ENCODE results near the gene AOX1. TPM values are rescaled to one million over a fixed set of nuclear protein-coding genes. Genes with fewer than 3 reads are reported as not detected.
"Not testable (repeated sequence)": the region's sequence is repeated elsewhere in the genome, so short reads cannot be mapped to it uniquely, and the experiment has no call there.

AOX1 gene
- total RNA-seq, 1 experiment from 2014 or later = 0.61 TPM

DNA sequence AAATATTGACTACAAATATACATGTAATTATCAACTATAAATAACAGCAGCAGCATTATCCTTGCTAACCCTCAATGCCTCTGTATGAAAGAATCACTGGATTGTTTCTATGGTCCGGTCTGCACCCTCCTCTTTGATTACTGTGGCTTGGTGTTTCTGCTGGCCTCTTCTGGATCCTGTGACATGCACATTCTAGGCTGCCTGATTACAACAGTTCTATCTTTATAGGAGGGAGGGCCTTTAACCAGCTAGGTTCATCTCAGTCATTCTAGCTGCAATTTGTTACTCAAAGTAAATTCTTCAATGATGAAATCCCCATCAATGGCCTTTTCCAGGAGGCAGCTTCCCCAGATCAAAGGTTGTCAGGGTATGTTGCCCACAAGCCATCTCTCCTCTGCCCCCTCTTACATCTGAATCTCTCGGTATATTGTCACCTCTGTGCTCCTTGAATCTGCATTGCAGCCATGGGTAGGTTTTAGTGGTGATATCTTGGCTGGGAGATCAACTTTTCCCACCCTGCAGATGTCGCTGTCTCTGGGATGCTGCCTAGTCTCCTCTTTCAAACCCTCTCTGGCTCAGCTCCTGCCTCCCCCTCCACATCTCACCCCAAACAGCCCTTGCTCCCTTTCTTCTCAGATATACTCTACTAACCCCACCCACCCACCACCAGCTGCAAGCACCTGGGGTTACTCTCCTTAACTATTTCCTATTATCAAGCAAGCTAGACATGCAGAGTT, 119.7 kb downstream of the AOX1 start:
- peak; percentile 61 for DNase-seq (ENCODE audit: low read depth, low spot score)
- in situ Hi-C loops (cut with HindIII; ENCODE audit: low pct_unique_long_range_greater_than_20kb, low sequenced_read_pairs) = no loop called here

DNA sequence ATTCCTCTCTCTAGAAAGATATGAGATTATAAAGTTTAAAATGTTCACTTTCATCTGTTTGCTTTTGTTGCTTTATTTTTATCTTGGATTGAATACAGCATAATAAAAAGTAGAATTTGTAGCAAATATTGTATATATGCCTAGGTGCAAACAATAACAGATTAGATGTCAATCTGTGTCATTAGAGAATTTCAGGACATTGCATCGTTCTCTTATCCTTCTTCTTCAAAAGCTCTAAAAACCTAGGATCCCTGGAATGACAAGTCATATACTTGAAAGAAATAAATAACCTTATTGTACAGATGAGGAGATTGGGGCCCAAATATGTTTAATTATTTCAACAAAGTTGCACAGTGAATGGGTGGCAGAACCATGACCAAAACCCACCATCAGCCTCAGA, 123.1 kb downstream of the AOX1 start:
- in situ Hi-C loops (cut with HindIII; ENCODE audit: low pct_unique_long_range_greater_than_20kb, low sequenced_read_pairs) = no loop called here

DNA sequence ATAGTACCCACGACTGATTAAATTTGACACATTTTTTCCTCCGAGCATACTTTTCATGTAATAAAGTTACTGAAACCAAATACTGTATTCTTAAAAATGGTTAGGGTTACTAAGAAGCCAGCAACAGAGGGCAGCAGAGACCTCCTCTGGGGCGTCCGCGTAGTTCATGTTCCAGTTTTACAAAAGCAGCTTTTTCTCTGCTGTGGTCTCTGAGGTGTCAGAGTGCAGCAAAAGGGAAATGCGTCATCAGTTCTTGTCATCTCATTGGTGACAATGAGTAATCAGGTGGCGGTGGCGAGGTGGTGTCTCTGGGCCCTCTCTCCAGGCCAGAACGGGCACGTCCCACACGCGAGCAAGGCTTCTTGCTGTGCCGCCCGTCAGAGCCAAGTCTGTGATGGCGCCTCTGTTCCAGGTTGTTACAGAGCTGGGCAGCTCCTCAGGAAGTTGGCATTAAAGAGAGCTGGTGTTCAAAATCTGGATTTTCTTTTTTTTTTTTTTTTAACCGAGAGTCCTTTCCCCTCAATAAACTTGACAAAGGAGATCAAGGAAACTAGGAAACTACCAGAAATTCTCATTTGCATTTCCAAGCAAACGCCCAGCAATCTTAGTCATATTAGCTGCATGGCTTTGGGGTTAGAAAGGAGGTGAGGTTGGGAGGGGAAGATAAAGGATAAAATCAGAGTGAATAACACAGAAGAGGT, 127.3 kb downstream of the AOX1 start:
- in situ Hi-C loops (cut with HindIII; ENCODE audit: low pct_unique_long_range_greater_than_20kb, low sequenced_read_pairs) = no loop called here
- DNase-seq (ENCODE audit: low read depth, low spot score) = peak; percentile 88

More for the DNA sequence above, 123.1 kb downstream of the AOX1 start:
- no peak for DNase-seq (ENCODE audit: low read depth, low spot score)

DNA sequence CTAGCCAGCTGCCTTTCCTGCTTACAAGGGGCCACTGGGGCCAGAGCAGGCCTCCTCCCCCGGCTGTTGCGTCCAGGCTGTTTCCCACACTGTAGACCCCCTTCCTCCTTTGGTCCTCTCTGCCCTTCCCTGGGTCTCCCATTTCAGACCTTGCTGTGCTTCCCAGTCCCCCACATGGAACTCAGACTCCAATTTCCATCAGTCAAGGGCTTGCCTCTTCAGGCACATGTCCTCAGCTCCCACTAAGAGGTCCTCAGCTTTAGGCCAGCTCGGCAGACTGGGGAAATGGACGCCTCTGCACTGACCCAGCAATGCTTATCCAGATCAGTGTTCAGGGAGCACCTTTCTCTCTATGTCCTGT, 127.9 kb downstream of the AOX1 start:
- in situ Hi-C loops (cut with HindIII; ENCODE audit: low pct_unique_long_range_greater_than_20kb, low sequenced_read_pairs) = no loop called here

DNA sequence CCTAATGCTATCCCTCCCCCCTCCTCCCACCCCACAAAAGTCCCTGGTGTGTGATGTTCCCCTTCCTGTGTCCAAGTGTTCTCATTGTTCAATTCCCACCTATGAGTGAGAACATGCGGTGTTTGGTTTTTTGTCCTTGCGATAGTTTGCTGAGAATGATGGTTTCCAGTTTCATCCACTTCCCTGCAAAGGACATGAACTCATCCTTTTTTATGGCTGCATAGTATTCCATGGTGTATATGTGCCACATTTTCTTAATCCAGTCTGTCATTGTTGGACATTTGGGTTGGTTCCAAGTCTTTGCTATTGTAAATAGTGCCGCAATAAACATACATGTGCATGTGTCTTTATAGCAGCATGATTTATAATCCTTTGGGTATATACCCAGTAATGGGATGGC, 129.2 kb downstream of the AOX1 start:
- in situ Hi-C loops (cut with HindIII; ENCODE audit: low pct_unique_long_range_greater_than_20kb, low sequenced_read_pairs); DNase-seq (ENCODE audit: low read depth, low spot score): not testable (repeated sequence)

More for the DNA sequence above, 127.9 kb downstream of the AOX1 start:
- no peak for DNase-seq (ENCODE audit: low read depth, low spot score)

DNA sequence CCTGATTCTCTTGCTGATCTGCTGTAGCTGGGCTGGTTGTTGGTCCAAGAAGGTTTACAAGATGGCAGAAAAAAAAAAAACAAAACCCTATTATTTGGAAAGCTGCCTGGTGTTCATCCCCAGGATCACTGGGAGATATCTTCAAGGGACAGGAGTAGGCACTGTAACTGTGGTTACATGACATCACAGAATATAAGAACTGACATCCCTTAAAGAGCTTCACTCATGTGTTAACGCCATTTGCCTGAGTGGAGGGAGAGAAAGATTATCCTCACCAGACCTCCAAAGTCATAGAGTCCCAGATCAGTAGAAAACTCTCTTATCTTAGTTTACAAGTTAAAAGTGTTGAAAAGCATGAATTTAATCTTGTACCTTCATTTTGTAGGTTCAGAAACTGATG, 130.6 kb downstream of the AOX1 start:
- in situ Hi-C loops (cut with HindIII; ENCODE audit: low pct_unique_long_range_greater_than_20kb, low sequenced_read_pairs) = no loop called here

More for the DNA sequence above, 130.6 kb downstream of the AOX1 start:
- no peak for DNase-seq (ENCODE audit: low read depth, low spot score)

Other genes starting within 250 kb of the AOX1 start
- gene KCTD18, start 75.9 kb upstream of the AOX1 start, total RNA-seq (2014; rRNA removed; shearing (Covaris generic)) = 13.5 and 16.2 TPM in 2 replicates
- 9.1 and 10.7 TPM in 2 replicates for gene SGO2, start 59.8 kb upstream of the AOX1 start, total RNA-seq (2014; rRNA removed; shearing (Covaris generic))
- gene BZW1, start 225.9 kb downstream of the AOX1 start, total RNA-seq (2014; rRNA removed; shearing (Covaris generic)) = 375 and 377 TPM in 2 replicates

Data from SK-MEL-5 (cell line).